ENCODE data around the gene ELK3.

ELK3 gene

DNA sequence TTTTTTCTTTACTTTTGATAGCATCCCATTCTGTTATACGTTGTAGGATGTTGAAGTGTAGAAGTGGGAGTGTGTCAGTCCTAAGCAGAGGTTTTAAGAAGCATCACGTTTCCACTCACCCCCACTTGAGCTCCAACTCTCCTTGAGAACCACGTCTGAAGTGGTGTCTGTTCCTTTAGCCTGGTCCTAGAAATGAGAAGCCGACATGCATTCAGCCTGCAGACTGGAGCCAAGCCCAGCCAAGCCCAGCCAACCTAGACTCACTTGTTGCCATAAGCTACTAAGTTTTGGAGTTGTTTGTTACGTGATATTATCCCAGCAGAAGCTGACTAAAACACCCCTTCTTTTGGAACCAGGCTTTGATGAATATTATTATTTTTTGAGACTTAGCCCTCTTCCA is 4.4 kb upstream of the ELK3 start:
- DNase-seq: no peak

DNA sequence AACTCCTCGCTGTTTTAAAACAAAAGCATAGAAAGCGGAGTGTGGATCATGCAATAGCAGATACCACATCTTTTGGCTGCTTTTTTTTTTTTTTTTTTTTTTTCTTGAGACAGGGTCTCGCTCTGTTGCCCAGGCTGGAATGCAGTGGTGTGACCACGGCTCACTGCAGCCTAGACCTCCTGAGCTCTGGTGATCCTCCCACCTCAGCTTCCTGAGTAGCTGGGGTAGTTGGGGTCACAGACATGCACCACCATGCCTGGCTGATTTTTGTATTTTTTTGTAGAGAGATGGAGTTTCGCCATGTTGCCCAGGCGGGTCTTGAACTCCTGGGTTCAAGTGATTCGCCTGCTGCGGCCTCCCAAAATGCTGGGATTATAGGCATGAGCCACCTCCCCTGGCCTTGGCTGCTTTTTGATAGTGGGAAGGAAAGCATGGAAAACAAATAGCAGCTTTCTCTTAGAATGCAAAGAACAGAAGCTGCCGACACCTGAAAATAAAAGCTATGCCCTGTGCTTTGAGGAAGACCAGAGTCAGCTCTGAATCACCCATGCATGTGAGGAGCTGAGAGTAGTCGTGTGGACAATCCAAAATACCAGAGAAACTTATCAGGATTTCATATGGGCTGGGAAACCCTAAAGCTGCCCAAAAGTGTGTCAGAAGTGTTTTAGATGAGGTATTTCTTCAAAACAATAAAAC is 3.6 kb upstream of the ELK3 start:
- no peak for DNase-seq

DNA sequence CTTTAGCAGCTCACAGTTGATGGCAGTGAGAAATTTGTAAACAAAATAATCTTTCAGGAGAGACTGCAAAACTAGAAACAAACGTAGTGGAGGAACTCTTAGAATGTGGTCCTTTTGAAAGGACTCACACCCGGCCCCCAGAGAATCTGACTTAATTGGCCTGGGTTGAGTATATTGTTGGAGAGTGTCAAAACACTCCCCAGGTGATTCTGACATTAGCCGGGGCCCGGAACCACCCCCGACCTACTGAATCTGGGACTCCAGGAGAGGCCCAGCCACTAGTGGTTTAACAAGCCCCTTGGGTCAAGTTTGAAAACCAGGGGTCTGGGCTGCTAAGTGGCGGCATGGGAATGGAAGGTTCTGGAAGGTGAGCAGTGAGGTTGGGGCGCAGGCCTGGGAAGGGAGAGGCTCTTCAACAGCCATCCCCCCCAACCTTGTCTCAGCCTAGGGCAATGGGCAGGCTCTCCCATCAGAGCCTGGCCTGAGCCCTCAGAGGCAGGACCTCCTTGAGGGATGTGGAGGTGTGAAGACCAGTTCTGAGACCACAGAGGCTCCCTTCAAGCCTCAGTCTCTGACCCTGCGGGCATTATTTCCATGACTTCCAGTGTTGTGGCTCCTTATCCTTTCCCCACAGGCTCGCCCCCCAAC is 1.1 kb upstream of the ELK3 start:
- DNase-seq: no peak

DNA sequence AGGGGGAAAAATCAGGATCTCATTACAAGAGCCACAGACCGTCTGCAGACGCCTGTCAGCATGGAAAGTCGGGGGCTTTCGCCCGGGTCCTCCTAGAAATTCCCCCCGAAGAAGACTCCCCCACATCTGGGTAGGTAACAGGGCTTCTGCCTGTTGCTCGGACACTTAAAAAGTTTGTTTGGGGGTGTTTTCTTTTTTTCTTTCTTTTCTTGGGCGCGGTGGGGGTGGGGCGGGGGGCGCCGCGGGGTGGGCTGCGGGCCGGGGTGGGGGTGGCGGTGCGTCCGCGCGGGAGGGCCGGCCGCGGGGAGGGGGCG is 358 bp downstream of the ELK3 start:
- no peak for DNase-seq

DNA sequence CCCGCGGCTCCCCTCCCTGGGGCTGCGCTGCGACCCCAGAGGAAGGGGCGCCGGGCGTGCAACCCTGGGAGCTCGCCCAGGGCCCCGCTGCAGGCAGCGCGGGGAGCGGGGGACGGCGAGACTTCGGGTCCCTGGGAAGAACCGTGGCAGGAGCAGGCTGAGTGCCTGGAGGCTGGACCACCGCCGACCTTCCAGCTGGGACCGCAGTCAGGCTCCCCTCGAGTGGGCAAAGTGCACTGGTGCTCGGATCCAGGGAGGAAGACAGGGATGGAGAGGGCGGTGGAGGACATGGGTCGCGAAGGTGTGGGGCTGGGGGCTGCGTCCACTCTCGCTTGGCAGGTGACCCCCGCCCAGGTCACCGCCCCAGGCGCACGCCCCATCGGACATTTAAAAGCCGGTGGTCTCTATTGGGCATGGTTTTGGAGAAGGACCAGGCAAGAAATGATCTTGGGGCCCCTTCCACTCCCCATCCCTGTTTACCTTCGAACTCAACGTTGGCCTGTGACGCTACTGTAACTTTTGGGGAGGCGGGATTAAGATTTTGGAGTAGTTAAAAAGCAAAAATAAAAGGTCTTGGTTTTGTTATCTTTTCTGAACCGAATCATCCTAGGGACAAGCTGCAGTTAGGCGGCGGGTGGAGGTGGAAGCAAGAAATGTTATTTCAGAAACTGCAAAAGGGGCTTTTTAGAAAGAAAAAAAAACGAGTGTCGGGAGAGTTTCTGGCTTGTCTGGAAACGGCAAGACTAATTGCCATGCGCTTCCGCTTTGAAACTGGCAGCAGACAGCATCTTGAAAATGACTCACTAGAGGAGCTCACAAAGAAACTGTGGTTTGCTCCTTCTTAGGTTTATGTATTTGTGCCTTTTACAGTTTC is 1.0 kb downstream of the ELK3 start:
- no peak for DNase-seq

DNA sequence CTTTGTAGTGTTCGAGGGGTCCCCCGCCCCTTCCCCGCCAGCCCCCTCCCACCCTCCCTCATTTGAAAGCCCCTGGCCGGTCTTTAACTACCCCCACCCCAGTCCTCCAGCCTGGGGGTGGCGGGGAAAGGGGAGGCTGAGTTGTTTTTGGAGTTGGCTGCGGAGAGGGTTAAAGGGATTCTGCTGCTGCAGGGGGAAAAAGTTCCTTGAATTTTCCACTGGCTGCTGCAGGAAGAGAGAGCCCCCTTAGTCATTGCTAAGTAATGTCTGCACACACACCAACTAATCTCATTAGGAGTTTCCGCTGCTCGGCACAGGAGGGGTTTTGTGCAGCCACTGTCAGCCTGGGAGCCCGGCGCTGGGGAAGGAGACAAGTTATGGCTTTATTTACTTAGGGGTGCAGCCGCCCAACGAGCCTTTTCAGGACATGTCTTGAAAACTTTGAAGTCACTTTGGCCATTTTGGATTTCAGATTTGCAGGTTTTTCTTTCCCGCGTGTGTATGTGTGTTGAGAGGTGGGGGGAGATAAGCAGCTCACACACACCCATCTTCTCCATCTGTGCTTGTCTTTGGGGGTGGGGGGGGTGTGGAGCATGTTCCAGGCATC is 1.8 kb downstream of the ELK3 start:
- DNase-seq: no peak

DNA sequence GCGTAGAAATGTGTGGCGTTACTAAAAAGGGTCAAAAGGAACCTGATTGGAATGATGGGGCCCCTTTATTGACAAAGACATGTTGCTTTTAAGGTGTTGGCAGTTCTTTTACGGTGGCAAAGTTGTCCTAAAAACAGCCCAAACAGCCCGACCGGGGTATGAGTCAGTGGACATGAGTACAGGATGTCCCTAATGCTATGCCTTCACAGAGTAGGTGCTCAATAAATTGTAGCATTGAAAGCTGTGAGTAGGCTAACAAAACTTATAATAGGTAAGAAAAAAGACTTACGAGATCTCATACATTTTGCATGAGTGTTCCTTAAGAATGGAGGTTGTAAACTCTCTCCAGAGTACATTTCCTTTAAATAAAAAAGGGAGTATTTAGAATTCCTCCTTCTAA is 2.6 kb downstream of the ELK3 start:
- DNase-seq: no peak

DNA sequence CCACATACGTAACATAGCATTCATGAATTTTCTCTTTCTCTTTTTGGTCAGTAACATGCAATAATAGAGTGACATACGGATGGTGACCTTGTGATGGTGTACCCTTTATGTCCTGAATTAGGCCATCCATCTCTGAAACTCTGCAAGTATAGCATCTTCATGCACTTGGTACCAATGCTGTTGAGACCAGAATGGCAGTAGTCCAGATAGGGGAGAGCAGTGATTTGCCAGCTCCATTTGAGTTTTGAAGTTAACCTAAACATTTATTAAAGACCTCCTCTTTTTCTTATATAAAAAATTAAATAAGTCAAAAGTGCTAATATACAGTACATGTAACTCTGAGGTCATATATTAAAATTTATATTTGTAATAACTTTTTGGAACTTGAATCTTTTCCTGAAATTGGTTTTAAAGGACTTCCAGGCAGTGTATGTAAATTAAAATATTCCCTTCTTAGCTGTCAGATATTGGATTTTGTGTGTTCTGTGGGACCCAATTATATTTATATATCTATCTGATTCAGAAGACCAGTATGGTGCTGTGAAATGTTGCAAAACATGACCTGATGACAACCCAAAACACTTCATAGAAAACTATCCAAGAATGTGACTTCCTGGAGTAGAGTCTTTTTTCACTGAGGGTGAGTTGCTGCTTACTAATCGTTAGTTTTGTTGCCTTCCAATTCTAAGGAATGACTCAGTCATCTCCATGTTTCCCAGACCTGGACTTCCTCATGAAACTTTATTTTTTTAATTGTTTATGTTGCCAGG is 3.5 kb downstream of the ELK3 start:
- DNase-seq: no peak

DNA sequence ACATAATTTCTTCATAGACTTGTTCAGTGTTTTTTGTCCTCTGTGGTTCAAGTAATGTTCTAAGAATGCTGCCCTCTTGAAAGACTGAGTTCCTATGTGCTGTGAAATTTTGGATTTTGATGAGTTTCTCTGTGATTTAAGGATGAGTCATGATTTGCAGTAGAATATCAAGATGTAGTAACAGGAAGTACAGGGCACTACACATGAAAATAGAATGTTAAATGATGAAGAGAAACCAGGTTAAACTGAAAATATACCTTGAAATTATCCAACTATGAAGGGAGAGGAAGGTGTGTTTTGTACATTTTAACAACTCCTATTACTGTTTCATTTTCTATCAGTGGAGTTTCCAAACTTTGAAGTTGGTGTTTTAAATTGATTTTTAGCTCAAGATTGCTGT is 4.8 kb downstream of the ELK3 start:
- DNase-seq: no peak

DNA sequence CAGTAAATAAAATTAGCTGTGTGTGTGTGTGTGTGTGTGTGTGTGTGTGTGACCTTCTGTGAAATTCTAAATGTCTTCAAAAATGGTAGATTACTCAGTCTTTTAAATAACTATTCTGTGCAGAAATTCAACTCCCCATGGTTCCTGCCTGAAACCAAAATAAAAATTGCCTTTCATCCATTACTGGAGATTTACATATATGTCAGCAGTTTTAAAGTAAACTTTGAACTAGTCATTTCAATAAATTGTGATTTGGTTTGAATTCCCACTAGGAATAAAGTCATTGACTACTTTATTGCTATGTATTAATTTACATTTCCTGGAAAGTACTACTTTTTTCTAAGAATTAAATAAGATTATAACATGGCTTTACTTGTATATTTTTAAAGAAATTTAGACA is 5.3 kb downstream of the ELK3 start:
- no peak for DNase-seq

DNA sequence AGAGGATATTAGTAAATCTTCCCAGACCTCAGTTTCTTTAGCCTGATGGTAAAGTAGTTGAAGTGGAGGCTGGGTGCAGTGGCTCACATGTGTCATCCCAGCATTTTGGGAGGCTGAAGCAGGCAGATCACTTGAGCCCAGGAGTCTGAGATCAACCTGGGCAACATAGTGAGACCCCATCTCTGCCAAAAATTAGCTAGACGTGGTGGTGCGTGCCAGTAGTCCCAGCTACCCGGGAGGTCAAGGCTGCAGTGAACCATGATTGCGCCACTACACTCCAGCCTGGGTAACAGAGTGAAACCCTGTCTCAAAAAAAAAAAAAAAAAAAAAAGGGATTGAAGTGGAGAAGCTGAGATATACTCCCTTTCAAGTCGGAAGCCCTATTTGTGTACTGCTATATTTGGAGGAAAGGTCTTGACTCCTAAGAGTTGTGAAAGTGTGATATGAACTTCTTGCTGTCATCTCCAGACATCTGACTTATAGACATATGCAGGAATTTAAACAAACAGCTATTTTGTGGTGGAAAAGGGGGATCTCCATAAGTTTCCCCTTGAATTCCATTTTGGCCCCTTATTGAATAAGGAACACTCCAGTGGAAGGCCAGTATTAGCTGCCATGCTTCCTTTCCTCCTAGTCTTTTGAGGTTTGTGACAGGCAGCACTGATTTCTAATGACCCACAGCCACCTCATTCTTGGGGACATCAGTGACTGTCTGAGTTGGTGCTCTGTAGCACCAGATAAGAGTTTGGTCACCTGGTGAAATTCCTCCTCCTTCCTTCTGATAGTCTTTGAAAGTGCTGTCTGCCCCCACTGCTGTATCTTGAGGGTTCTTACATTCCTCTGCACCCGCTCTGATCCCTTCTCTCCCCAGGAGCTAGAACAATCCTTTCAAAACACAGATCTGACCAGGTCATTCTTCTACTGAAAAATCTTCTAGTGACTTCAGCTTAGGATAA is 7.4 kb downstream of the ELK3 start:
- DNase-seq: no peak

DNA sequence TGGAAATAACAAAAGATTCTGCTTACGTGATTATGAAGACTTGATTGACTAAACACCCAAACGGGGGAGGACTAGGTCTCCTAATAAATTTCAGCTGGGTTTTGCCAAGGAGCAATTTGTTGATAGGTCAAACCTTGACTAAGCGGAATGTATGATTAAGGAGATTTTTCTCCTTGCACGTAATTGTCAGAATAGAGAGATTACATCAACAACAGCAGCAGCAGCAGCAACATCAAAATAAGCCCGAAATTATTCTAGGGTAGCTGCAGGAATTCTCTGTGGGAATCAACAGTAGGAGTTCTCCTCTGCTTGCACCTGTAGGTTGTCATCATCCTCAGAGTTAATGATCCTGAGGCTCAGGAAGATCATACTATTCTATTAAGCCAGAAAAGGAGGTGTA is 10.2 kb downstream of the ELK3 start:
- no peak for DNase-seq

DNA sequence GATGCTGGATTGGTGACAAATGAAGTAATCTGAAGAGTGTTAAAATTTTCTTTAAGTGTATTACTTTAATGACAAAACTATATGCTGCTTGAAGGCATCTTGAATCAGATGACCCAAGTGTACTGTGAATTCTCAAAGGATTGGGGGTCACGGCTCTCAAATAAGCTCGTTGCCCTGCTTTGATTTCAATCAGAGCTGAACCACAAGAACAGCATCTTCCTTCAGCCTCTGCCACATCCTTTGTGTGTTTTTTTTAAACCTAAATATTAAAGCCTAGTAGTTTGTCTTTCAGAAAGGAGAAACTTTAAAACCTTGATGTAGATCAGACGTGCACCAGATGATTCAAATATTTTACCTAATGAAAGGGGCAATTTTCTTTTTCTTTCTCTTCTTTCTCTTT is 11.7 kb downstream of the ELK3 start:
- DNase-seq: no peak

DNA sequence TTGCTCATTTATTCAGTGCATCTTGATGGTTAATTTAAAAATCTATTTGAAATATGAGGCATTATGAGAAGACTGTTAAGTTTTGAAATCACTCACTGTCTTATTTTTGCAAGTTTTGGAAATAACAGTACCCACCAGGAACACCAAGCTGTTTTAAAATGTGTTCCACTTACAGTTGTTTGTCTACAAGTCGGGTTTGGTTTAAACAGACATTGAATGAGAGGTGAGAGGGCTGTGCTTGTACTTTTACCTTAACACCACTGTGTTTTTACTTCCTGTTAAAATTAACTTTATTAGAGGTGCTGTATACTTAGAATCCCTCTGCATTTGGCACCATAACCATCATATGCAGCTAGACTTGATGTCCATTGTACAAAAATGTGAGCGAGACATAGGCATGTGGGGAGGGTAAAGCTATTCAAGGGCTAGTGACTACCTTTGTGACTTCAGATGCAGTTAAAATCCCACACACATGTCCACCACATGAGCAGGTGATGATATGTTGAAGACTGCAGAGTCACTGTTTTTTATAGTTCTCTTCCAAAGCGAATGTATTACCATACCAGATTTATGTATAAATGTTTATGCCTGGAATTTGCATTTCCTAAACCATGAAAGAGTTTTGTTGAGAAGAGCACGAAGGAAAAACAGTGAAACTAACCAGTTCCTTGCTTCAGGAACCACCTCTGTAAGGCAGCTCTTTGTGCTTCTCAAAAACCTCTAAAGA is 12.9 kb downstream of the ELK3 start:
- no peak for DNase-seq

DNA sequence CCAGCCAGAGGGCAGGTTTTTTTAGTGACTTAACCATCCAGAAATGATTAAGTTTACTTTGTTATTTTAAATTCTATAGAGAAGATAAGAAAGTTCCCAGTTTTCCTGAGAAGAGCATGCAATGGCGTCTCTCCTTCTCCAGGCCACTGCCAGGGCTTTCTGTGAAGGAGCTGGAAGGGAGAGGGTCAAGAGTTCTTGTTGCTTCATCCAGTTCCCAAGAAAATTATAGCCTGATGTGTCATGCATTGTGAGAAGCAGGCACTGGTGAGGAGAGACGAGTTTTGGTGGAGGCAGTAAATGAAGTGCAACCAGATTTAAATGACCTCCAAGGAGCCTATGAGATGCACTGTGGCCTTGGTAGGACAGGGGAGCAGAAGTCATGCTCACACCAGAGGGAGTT is 14.2 kb downstream of the ELK3 start:
- DNase-seq: no peak

DNA sequence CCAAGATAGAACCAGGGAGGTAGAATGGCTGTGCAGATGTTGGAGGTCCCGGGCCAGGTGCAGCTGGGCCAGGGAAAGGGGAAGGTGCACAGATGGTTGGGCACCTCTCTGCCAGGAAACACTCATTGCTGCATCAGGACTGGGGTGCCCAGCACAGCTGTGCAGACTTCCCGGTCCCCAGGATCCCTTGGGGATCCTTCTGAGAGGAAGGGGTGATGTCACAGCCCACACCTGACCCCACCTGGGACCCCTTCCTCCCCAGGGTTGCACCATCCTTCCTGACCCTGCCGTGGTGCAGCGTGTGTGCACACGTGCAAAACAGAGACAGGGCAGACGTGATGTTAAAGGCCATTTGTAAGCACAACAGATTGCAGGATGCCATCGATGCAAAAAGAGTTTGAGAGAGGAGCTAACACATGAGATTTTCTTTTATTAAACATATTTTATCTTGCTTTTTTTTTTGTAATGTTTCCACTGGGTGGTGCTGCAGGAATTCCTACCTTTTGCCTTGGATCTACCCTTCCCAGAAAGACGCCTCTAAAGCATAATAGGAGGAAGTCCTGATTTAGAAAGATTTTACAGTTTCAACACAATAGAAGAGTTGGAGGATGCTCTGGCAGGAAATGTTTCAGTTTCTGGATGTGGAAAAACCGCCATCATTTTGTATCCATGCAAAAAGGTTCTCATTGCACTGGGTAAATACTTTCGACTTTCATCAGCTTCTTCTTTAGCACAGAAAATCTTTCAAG is 14.8 kb downstream of the ELK3 start:
- no peak for DNase-seq

DNA sequence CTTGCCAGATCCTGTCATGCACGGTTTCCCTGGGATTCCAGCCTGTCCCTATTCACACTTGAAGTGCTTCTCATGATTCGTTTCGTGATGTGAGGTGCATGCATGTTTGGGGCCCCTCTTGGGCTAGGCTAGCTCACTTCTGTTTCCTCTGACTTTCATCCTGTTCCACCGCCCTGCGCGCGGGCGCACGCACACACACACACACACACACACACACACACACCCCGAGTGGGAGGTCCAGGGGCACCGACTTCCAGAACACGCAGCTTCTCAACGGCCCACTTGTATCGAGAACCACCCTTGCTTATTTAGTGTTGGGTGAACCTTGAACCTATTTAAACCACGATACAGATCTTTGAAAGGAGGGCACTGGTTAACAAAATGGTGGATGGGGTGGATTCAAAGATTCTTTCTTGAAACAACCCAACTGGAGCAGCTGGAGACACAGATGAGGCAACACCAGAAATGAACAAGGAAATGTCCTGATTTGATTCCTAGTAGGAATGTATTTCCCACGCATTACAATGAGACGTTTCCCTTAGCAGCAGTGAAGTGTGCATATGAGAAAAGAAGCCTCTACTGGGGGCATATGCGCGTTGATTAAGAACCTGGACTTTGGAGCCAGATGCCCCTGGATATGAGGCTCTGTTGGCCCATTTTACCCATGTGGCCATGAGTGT is 16.3 kb downstream of the ELK3 start:
- DNase-seq: no peak

DNA sequence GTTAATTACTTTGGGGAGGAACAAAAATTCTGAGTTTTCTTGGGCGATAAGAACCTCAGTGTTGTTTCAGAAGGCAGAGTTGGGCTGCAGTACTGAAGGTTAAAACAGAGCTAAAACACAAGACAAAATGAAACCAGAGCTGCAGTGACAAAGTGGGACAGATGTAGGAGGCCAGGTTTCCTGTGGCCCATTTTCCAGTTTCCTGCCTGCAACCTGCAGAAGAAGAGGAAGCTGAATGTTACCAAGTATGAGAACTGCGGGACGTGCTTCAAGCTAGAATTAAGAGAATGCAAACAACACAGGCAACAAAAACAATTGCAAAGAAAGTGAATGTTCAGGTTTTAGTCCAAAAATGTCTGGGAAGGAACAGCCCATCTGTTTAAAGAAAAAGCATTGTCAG is 17.8 kb downstream of the ELK3 start:
- DNase-seq: no peak

DNA sequence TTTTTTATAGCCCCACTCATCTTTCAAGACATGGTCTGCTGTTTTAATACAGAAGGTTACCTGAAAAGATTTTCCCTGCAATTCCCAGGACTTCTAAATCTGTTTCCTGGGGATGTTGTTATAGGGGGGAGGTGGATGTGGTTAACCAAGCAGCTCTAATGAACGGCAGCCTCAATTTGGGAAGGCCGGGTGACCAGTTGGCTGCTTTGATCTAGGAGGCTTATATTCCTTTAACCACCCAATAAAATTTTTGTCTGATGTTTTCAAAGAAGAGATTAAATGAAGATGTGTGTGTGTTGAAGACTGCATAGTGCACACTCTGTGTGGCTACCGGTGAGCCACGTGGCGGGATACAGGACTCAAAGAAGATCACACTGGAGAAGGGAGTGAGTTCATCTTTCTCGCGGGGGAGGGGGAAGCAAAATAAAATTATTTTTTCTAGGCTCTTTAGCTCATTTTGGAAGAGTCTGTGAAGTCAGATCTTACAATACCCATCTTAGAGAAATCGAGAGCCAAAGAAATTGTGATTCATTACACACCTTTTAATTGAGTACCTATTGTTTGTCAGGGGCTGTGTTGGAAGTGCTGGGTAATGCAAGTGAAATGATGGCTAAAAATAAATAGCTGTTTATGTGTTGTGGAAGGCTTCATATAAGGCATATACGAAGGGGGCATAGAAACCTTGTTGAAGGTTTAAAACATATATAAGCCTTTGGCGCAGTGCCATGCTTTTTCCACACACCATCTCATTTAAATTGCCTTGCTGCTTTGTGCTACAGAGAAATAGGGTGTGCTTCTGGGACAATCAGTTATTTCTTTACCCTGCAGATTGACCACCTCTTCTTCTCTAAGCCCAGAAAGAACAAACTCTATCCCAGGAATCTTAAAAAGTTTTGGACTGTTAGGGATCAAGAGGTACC is 18.5 kb downstream of the ELK3 start:
- DNase-seq: no peak
